Tibial artery (tissue), 4 donors: ENCODE data around the gene ANXA1.
A peak's percentile ranks its signal among the peaks of the same experiment; 100 is the strongest.

Source experiments
- DNase-seq, 2 donors: peaks; one replicate each; pipeline ENCODE4 v3.0.0-alpha.2; 2019
- H3K27ac ChIP-seq, 2 donors: fragments of 200-600 bp; sonication (generic) in 1 of 2; 1 replicate in 1 of 2; 2 replicates in 1 of 2; pipeline ENCODE4 v1.5.1; 2018 to 2019; ENCODE audit warnings: mild to moderate bottlenecking in 1 of 2
- H3K27me3 ChIP-seq, 2 donors: fragments of 200-600 bp; sonication (generic) in 1 of 2; one replicate each; pipeline versions ENCODE4 v1.5.1 to v1.6.0; 2016 to 2019
- H3K36me3 ChIP-seq, 3 donors: fragments of 200-600 bp; sonication (generic) in 2 of 3; one replicate each; pipeline ENCODE4 v1.5.1; 2016 to 2019; ENCODE audit warnings: mild to moderate bottlenecking in 2 of 3
- H3K4me1 ChIP-seq, 4 donors: fragments of 200-600 bp; sonication (generic) in 2 of 4; 1 replicate in 3 of 4; 2 replicates in 1 of 4; pipeline ENCODE4 v1.5.1; 2016 to 2019
- H3K4me3 ChIP-seq, 2 donors: fragments of 200-600 bp; sonication (generic) in 1 of 2; 1 replicate in 1 of 2; 2 replicates in 1 of 2; pipeline ENCODE4 v1.5.1; 2018 to 2019; ENCODE audit warnings: mild to moderate bottlenecking in 2 of 2
- H3K9me3 ChIP-seq, 3 donors: fragments of 200-600 bp; sonication (generic) in 1 of 3; one replicate each; pipeline ENCODE4 v1.5.1; 2016 to 2019
- intact Hi-C: fragments of 100-400 bp; cut with DNase I; formaldehyde crosslinking; loops from one replicate; pipeline ENCODE4 v1.15.0; 2023; ENCODE audit warnings: low total_unique reads
- TF ChIP-seq, protein P1 (sequence below), 2 experiments: fragments of 200-600 bp in 1 of 2; fragments of 450-650 bp in 1 of 2; IDR thresholded peaks; one replicate each; pipeline ENCODE4 v1.5.1; 2017 to 2019; ENCODE audit warnings: antibody characterized with exemption in 2 of 2, mild to moderate bottlenecking in 1 of 2, moderate library complexity in 1 of 2

Gene ANXA1

GRCh38 chr9:73121375-73121935 is 30.2 kb upstream of the ANXA1 start:
- DNase-seq = no peak
- Histone ChIP-seq H3K4me1 (no peaks in the 10 kb centered on the region), H3K27ac (no peak overlapping the region), H3K36me3 (no peaks in the 10 kb centered on the region), H3K4me3 (no peak overlapping the region), H3K9me3 (no peaks in the 10 kb centered on the region), H3K27me3 (no peaks in the 10 kb centered on the region)
- TF ChIP-seq, protein P1, sequence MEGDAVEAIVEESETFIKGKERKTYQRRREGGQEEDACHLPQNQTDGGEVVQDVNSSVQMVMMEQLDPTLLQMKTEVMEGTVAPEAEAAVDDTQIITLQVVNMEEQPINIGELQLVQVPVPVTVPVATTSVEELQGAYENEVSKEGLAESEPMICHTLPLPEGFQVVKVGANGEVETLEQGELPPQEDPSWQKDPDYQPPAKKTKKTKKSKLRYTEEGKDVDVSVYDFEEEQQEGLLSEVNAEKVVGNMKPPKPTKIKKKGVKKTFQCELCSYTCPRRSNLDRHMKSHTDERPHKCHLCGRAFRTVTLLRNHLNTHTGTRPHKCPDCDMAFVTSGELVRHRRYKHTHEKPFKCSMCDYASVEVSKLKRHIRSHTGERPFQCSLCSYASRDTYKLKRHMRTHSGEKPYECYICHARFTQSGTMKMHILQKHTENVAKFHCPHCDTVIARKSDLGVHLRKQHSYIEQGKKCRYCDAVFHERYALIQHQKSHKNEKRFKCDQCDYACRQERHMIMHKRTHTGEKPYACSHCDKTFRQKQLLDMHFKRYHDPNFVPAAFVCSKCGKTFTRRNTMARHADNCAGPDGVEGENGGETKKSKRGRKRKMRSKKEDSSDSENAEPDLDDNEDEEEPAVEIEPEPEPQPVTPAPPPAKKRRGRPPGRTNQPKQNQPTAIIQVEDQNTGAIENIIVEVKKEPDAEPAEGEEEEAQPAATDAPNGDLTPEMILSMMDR (IDR thresholded peaks at IDR 0.05) = no peak
- intact Hi-C loops = no loop called here

- Histone ChIP-seq H3K27ac (no peak overlapping the region), H3K4me1 (no peaks in the 10 kb centered on the region), H3K36me3 (no peaks in the 10 kb centered on the region), H3K27me3 (no peaks in the 10 kb centered on the region), H3K9me3 (no peaks in the 10 kb centered on the region), H3K4me3 (no peak overlapping the region)
- intact Hi-C loops = no loop called here
- TF ChIP-seq, protein P1 (IDR thresholded peaks at IDR 0.05) = no peak
- DNase-seq = no peak
Observed at GRCh38 chr9:73125651-73126050, 26.0 kb upstream of the ANXA1 start.

DNA sequence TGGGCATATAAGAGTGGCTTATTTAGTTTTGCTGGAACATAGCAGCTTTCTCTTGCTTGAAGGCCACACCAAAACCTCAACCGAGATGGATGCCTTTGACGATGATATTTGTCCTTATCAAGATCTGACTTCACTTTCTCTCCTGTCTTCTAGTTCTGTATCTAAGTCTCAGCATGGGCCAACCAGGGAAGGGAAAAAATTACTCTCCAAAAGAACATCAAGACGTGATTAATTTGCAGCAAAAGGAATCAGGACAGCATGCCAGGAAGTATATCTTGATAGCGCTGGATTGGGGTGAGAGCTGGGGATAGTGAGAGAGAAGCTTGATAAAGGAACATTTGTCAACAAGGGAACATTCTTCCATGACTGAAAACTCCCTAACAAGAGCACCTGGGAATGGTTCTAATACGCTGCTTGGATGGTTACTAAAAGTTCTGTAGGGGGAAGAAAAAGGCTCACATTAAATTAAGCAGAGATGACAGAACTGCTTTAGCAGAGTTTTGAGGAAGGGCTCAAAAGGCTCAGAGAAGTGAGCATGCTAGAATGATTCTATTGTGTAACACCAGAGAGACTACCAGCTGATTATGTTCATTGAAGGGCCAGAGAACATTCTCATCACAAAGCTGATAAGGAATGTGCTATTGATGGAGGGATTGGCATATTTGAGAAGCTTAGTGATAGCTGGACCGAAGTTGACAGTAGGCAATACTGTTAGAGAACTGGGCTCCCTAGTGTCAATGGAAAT is 21.6 kb upstream of the ANXA1 start:
- Histone ChIP-seq H3K36me3 (no peaks in the 10 kb centered on the region), H3K4me1 (peaks cover 0 to 16% (median 3%) of the 10 kb centered on the region in 4 donors), H3K9me3 (no peaks in the 10 kb centered on the region), H3K27ac (no peak overlapping the region), H3K27me3 (no peaks in the 10 kb centered on the region), H3K4me3 (no peak overlapping the region)
- TF ChIP-seq, protein P1 (IDR thresholded peaks at IDR 0.05) = no peak
- intact Hi-C loops = no loop called here
- DNase-seq = no peak

GRCh38 chr9:73131461-73131860 is 20.2 kb upstream of the ANXA1 start:
- Histone ChIP-seq H3K9me3 (no peaks in the 10 kb centered on the region), H3K36me3 (no peaks in the 10 kb centered on the region), H3K27me3 (no peaks in the 10 kb centered on the region), H3K4me3 (no peak overlapping the region), H3K4me1 (peaks cover 0 to 16% (median 3%) of the 10 kb centered on the region in 4 donors), H3K27ac (peak overlapping the region; percentile 74 to 78)
- intact Hi-C loops = no loop called here
- TF ChIP-seq, protein P1 (IDR thresholded peaks at IDR 0.05) = no peak
- DNase-seq = no peak

GRCh38 chr9:73132034-73132776 is 19.5 kb upstream of the ANXA1 start:
- intact Hi-C loops = no loop called here
- Histone ChIP-seq H3K27me3 (no peaks in the 10 kb centered on the region), H3K36me3 (no peaks in the 10 kb centered on the region), H3K4me3 (peak overlapping the region; percentile 54 to 58), H3K4me1 (peaks cover 0 to 16% (median 3%) of the 10 kb centered on the region in 4 donors), H3K27ac (peak overlapping the region; percentile 74 to 78), H3K9me3 (no peaks in the 10 kb centered on the region)
- TF ChIP-seq, protein P1 (IDR thresholded peaks at IDR 0.05) = no peak
- peak; percentile 77 to 81 for DNase-seq
